Smooth muscle cell of the brain vasculature (primary cell): ENCODE data around the gene CRYBA1.
"Not testable (repeated sequence)": the region's sequence is repeated elsewhere in the genome, so short reads cannot be mapped to it uniquely, and the experiment has no call there.

Experiments used
- DNase-seq: peaks from one replicate; pipeline ENCODE4 v3.0.0-alpha.2; 2012; ENCODE audit warnings: low read depth, low spot score

CRYBA1 gene, protein sequence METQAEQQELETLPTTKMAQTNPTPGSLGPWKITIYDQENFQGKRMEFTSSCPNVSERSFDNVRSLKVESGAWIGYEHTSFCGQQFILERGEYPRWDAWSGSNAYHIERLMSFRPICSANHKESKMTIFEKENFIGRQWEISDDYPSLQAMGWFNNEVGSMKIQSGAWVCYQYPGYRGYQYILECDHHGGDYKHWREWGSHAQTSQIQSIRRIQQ

DNA sequence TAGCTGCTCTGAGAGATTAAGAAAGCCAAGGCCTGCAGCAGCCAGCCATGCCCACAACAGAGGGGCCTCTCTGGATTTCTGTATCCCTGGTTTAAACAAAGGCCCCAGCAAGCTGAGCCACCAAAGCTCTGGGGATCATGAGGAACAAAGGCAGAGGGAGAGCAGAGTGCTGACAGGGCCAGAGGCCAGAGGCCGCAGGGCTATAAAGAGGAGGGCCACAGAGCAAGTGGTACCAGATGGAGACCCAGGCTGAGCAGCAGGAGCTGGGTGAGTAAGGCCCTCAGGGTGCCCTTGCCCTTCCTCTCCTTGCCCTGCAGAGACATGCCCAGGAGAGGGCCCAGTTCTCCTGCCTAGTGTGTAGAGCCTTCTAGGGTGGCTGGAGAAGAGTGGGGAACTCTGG, at the start of gene CRYBA1:
Gene CRYBA1 (plus strand): TSS at position 232 of the 400 bp plus-strand sequence. CDS start 5 bp downstream, at position 237.
- DNase-seq, result no peak

DNA sequence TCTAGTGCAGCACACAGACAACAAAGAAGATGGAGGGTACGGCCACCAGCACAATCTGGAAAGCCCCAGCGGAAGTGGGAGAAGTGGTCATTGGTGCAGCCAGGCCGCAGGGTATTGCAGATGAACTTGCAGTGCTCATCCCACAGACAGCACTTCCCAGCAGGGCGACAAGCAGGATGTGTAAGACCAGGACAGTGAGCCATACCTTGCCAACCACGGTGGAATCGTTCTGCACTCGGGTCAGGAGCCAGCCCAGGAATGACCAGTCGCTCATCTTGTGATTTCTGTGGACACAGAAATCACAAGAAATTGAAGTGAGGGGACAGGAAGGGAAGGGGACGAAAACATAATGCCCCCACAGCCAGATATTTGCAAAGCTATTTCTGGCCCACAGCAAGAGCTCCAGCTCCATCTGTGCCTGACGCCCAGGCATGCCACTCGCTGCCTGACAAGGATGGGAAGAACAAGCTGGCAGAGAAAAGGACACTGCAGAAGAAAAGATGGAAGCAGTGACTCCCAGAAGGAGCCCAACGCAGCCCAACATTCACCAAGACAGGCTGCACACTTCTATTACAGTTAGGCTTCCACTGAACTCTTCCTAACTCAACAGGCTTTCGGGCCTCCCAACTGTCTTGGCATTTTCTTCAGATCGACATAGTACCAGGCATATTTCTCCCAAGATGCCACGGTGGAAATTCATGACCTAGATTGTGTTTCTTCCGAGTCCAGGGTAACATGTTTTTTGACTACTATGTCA, 49.0 kb upstream of the CRYBA1 start:
- no peak for DNase-seq

GRCh38 chr17:29204068-29204804, 42.4 kb upstream of the CRYBA1 start:
- not testable (repeated sequence) for DNase-seq

- DNase-seq, result no peak
These were observed 41.6 kb upstream of the CRYBA1 start for GRCh38 chr17:29205047-29205446.

DNA sequence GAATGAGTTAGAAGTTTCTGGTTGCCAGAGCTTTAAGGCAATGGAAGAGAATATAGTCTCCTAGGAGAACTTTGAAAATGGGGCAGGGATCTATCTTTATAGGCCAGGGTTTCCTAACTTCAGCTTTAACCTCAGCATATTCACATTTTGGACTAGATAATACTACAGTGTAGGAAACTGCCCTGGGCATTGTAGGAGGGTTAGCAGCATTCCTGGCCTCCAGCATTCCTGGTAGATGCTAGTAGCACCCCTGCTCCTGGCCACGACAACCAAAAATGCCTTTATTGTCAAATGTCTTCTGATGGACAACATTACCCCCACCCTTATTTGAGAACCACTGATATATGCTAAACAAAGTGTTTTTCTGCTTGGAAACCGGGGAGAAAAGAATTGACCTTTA, 38.7 kb upstream of the CRYBA1 start:
- DNase-seq, result no peak

DNA sequence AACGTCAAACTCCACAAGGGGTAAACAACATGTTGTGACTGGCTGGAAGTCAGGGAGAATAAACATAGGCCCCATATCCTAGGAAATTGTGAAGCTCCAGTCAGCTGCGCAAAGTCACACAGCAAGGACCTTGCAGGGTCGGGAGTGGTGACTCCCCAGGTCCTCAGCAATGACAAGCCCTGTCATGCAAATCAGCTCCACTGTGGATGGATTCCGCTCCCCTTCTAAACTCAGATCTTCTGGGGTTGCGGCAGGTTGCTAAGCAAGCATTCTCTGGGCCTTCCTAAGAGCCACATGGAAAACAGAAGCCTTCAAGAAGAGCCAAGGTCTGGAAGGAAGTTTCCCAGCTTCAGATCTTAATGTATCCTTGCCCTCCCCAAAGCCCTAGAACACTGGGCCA, 37.6 kb upstream of the CRYBA1 start:
- no peak for DNase-seq

- DNase-seq, result no peak
These were observed 35.8 kb upstream of the CRYBA1 start for GRCh38 chr17:29210879-29211278.

DNA sequence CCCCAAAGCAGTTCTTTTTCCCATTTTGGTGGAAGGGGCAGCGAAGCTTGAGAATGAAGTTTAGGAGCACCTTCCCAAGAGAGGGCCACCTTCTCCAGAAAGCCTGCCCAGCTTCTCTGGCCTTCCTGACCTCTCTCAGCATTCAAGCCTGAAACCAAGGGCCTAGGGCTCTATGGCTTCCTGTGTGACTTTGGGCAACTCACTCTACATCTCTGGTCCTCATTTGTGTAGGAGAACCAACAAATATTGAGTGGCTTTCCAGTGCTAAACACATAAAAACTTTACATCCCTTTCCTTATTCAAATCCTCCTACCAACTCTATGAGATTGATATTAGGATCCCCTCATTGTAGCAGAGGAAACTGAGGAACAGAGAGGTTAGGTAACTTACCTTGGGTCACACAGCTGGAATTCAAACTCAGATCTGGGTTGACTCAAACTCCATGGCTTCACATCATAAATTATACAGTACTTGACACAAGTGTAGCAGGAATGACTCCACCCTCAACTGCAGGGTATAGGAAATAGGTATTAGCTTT, 34.5 kb upstream of the CRYBA1 start:
- no peak for DNase-seq

DNA sequence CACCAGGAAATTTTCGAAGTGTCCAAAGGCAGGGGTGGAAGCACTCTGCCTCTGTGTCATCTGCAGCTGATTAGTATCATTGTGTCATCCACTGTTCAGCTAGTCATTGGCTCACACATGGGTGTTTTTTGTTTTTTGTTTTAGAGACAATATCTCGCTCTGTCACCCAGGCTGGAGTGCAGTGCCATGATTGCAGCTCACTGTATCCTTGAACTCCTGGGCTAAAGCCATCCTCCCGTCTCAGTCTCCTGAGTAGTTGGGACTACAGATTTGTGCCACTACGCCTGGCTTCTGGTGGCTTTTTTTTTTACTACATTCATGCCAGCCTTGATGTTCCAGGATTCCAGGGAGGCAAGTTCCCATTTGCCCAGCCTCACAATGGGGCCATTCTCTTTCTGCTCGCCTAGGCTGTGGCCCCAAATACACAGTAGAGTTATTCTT, 34.0 kb upstream of the CRYBA1 start:
- no peak for DNase-seq

GRCh38 chr17:29214215-29215146, 32.2 kb upstream of the CRYBA1 start:
- DNase-seq, result no peak

GRCh38 chr17:29215174-29215573, 31.5 kb upstream of the CRYBA1 start:
- DNase-seq, result no peak

GRCh38 chr17:29215717-29216116, 30.9 kb upstream of the CRYBA1 start:
- no peak for DNase-seq

DNA sequence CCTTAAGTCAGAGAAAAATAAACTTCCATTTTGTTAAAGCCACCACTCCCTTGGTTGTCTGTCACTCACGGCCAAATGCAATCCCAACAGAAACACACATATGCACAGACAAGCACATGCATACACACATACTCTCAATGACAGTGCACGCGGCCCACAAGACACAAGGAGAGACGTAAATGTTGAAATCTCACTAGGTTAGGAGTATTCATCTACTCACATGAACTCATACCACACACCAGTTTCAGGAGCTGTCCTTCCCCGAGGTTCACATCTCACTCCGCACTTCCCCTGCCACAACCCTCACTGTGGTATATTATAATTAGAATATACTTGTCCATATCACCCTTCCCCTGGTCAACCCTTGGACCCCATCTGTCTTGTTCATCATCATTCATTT, 30.5 kb upstream of the CRYBA1 start:
- no peak for DNase-seq

DNA sequence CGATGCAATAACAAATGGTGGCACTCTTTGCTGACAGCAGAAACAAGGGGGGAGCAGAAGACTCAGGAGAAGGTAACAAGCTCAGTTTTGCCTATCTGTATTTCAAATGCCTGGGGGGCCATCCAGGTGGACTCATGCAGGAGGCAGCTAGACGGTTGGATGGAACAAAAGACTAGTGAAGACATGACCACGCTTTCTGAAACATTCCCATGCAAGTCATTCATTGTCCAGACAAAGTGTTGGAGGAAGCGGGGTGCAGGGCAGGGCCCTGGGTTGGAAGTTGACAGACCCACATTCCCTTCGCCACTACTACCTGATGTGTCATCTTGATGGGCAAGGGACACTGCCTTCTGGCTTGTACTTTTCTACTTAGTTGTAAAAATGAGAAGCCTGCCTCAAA, 29.8 kb upstream of the CRYBA1 start:
- no peak for DNase-seq

GRCh38 chr17:29219378-29220047, 27.1 kb upstream of the CRYBA1 start:
- peak; percentile 66 for DNase-seq

GRCh38 chr17:29221338-29221737, 25.3 kb upstream of the CRYBA1 start:
- DNase-seq, result not testable (repeated sequence)

DNA sequence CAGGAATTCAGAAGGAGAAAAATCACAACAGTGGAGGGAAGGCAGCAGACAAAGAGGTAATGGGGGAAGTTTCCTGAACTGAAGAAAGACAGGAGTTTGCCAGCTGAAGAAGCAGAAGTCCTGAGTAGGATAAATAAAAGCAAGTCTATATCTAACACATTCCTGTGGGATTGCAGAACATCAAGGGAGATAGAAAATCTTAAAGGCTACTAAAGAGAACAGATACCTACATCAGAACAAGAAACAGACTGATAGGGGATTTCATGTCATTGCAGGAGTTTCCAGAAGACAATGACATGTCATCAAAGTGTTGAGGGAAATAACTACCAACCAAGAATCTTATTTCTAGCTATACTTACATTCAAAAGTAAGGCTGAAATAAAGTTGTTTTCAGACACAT, 21.3 kb upstream of the CRYBA1 start:
- DNase-seq, result no peak

DNA sequence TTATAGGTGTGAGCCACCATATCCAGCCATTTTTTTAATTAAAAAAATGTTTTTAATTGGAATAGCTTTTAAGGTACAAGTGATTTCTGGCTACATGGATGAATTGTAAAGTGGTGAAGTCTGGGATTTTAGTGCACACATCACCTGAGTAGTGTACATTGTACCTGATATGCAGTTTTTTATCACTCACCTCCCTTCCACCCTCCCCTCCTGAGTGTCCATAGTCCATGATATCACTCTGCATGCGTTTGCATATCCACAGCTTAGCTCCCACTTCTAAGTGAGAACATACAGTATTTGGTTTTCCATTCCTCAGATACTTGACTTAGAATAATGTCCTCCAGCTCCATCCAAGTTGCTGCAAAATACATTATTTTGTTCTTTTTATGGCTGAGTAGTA, 13.4 kb upstream of the CRYBA1 start:
- DNase-seq, result no peak

DNA sequence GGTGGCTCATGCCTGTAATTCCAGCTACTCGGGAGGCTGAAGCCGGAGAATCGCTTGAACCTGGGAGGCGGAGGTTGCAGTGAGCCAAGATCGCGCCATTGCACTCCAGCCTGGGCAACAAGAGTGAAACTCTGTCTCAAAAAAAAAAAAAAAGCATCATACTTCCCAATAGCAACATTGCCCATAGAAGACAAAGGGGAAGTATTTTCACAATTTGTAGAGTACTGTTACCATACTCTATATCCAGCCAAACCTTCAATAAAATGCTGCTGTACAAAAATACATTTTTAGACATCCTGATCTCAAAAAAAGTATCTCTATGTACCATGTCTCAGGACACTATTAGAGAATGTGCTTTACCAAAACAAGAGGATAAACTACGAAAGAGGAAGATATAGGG, 11.7 kb upstream of the CRYBA1 start:
- DNase-seq, result not testable (repeated sequence)

DNA sequence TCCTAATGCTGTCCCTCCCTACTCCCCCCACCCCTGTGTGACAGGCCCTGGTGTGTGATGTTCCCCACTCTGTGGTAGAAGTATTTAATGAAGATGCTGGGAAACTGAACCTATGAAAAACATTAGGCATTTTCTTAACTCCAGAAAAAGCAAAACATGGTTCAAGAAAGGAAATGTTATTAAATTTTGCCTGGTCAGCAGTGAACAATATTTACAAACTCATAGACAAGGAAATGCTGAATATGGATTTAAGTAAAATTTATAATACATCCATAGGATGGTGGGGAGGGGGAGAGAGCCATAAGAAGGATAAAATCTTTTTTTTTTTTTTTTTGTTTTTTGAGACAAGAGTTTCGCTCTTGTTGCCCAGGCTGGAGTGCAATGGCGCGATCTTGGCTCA, 10.8 kb upstream of the CRYBA1 start:
- no peak for DNase-seq
